C4-2B (cell line): ENCODE measurements around the gene SCTR.

ENCODE experiments used
- H3K27ac ChIP-seq: fragments of 450-650 bp; 2 replicates; pipeline ENCODE4 v1.5.1; 2017
- ZFX ChIP-seq: fragments of 450-650 bp; IDR thresholded peaks from 2 replicates; pipeline ENCODE4 v1.6.1; 2017
- TF ChIP-seq, protein P1 (sequence below): fragments of 450-650 bp; conservative IDR thresholded peaks from 2 replicates; pipeline ENCODE4 v1.5.1; 2017; ENCODE audit warnings: mild to moderate bottlenecking

SCTR gene

DNA sequence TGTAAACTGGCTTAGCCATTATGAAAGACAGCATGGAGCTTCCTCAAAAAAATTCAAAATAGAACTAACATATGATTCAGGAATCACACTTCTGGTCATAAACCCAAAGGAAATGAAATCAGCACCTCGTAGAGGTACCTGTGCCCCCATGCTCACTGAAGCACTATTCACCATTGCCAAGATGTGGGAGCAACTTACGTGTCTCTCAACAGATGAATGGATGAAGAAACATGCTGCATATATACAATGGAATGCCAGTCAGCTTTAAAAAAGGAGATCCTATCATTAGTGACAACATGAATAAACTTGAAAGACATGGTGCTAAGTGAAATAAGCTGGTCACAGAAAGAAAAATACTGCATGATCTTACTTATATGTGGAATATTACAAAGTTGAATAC lies 8.2 kb downstream of the SCTR start:
- TF ChIP-seq ZFX: no peak
- TF ChIP-seq, protein P1, sequence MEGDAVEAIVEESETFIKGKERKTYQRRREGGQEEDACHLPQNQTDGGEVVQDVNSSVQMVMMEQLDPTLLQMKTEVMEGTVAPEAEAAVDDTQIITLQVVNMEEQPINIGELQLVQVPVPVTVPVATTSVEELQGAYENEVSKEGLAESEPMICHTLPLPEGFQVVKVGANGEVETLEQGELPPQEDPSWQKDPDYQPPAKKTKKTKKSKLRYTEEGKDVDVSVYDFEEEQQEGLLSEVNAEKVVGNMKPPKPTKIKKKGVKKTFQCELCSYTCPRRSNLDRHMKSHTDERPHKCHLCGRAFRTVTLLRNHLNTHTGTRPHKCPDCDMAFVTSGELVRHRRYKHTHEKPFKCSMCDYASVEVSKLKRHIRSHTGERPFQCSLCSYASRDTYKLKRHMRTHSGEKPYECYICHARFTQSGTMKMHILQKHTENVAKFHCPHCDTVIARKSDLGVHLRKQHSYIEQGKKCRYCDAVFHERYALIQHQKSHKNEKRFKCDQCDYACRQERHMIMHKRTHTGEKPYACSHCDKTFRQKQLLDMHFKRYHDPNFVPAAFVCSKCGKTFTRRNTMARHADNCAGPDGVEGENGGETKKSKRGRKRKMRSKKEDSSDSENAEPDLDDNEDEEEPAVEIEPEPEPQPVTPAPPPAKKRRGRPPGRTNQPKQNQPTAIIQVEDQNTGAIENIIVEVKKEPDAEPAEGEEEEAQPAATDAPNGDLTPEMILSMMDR: no peak
- H3K27ac ChIP-seq: no peak overlapping the region

DNA sequence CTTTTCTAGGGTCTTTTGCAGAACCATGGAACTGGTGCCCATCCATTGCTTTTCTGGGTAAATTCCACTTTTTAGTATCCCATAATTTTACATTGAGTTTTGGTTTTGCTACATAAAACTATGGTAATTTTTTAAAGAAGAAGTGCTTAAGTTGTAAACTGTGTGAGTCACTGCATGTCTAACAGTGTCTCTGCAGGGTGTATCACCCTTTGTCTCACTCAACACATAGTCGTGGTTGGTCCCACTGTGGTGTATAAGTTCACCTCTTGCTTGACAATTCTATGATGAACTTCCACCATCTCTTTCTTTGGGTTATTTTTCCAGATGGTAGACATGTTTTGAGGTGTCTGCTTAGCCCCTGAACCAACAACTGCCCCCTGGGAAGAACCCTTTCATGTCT lies 10.5 kb downstream of the SCTR start:
- H3K27ac ChIP-seq: no peak overlapping the region
- TF ChIP-seq ZFX: no peak
- TF ChIP-seq, protein P1: no peak

DNA sequence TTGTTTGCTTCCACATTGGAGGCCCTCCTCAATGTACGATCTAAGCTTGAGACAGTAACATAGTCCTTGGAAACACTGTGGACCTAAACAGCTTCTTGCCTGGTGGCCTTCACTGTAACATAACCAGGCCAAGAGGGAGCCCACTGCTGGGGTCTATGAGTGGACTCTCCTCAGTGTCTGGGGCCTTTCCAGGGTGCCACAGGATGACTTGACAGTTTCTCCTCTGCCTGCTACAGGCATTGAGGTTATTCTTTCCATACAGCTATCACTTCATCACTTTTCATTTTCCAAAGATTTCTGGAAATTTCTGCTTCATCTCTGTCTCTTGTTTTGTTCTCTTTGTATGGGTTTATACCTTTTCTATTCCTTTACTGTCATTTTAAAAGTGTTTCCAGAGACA lies 11.3 kb downstream of the SCTR start:
- TF ChIP-seq, protein P1: no peak
- no peak for TF ChIP-seq ZFX

DNA sequence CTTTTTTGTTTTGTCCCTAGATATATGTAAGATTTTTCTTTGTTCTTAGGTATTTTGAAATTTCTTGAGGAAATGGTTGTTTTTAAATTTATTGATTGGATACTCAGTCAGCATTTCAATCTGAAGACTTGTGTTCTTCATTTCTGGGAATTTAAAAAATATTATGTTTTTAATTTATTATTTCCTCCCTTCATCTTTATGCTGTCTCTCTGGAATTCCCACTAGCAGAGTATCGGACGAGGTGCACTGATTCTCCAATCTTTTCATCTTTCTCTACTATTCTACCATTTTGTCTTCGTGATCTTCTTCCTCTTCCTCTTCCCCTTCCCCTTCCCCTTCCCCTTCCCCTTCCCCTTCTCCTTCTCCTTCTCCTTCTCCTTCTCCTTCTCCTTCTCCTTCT lies 12.3 kb downstream of the SCTR start:
- TF ChIP-seq ZFX: no peak
- TF ChIP-seq, protein P1: no peak
- no peak overlapping the region for H3K27ac ChIP-seq

More for the DNA sequence above, 11.3 kb downstream of the SCTR start:
- H3K27ac ChIP-seq: no peak overlapping the region

DNA sequence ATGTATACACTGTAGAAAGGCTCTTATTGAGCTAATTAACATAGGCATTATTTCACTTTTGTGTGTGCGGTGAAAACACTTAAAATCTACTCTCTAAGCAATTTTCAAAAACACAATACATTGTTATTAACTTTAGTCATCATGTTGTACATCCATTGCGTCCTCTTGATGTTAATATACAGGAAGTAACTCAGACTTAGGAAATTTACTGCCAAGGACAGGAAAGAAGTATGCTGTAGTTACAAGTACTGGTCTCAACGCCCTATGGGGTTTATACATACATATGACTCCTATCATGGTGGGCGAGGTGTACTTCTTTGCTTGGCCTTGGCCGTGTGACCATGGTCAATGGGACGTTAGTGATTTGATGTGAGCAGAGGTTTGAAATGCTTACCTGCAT lies 15.5 kb downstream of the SCTR start:
- no peak for TF ChIP-seq ZFX
- TF ChIP-seq, protein P1: no peak
- H3K27ac ChIP-seq: no peak overlapping the region

DNA sequence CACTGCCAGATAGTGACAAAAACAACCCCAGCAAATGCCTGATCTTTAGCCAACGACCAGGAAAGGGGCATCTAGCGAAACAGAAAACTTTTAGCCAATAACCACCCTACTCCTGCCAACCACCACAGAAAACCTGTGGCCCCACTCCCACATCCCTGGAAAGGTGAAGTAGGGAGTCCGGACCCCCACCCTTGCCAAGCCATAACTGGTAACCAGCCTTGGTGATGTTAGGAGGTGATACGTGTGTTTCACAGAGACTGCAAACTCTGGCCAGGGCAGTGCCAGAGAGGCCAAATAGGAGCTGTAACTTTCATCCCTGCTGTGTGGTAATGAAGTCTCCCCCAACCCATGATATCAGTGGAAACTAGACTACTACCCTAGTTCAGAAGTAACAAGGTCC lies 27.6 kb downstream of the SCTR start:
- no peak for TF ChIP-seq ZFX
- TF ChIP-seq, protein P1: no peak
- no peak overlapping the region for H3K27ac ChIP-seq

DNA sequence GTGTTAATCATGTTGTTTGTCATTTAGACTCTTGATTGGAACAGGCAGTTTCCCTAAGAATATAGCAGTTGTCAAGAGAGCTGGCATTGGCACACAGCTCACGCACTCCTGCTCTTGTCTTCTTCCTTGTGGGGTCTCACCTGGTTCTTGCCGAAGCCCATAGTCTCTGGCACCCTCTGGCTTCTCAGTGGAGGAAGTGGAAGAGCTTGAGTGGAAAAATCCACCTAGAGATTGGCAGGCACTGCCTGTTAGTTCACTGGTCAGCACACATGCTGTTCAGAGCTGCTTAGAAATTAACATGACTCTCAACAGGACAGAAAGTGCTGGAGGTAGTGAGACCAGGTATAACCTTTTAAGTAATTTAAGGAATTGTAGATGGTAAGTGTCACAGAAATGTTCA lies 28.3 kb downstream of the SCTR start:
- H3K27ac ChIP-seq: no peak overlapping the region
- TF ChIP-seq ZFX: no peak
- TF ChIP-seq, protein P1: no peak
